Memory B cell (primary cell): ENCODE results near the gene LITAF.
"Not testable (repeated sequence)": the region's sequence is repeated elsewhere in the genome, so short reads cannot be mapped to it uniquely, and the experiment has no call there.

Experiments used
- ATAC-seq: fragments of 150-1000 bp; cut with Tn5 transposase; 2 replicates; pipeline ENCODE4 v1.10.0; 2021; ENCODE audit warnings: low read depth, mild to moderate bottlenecking, moderate library complexity
- DNase-seq, 2 donors: peaks; one replicate each; pipeline ENCODE4 v3.0.0; 2022; ENCODE audit warnings: low spot score in 2 of 2
- H3K27ac Mint-ChIP-seq: one replicate; pipeline ENCODE4 v1.8.0; 2022; ENCODE audit warnings: mild to moderate bottlenecking, moderate library complexity, mixed read lengths
- H3K27me3 Mint-ChIP-seq: one replicate; pipeline ENCODE4 v1.8.0; 2022; ENCODE audit warnings: mixed read lengths
- H3K36me3 Mint-ChIP-seq: one replicate; pipeline ENCODE4 v1.8.0; 2022; ENCODE audit warnings: mild to moderate bottlenecking, mixed read lengths
- H3K4me1 Mint-ChIP-seq: one replicate; pipeline ENCODE4 v1.8.0; 2022; ENCODE audit warnings: mixed read lengths
- H3K4me3 Mint-ChIP-seq: one replicate; pipeline ENCODE4 v1.8.0; 2022; ENCODE audit warnings: mild to moderate bottlenecking, moderate library complexity, mixed read lengths
- H3K9me3 Mint-ChIP-seq: one replicate; pipeline ENCODE4 v1.8.0; 2022; ENCODE audit warnings: mixed read lengths

The LITAF gene

GRCh38 chr16:11583889-11584565 is 2.7 kb downstream of the LITAF start:
- no peaks in the 10 kb centered on the region for H3K9me3 Mint-ChIP-seq
- H3K27ac Mint-ChIP-seq, result peak overlapping the region; percentile 91
- DNase-seq (peak in 1 of 2 donors; percentile 29), ATAC-seq (peak; percentile 28)
- peak overlapping the region; percentile 93 for H3K4me3 Mint-ChIP-seq
- H3K4me1 Mint-ChIP-seq, result peaks cover 55% of the 10 kb centered on the region
- H3K27me3 Mint-ChIP-seq, result no peaks in the 10 kb centered on the region
- peaks cover 5% of the 10 kb centered on the region for H3K36me3 Mint-ChIP-seq

GRCh38 chr16:11583166-11583565 is 3.6 kb downstream of the LITAF start:
- Mint-ChIP-seq H3K27me3 (no peaks in the 10 kb centered on the region), H3K4me3 (peak overlapping the region; percentile 11), H3K27ac (peak overlapping the region; percentile 83), H3K36me3 (peaks cover 9% of the 10 kb centered on the region), H3K4me1 (peaks cover 59% of the 10 kb centered on the region), H3K9me3 (no peaks in the 10 kb centered on the region)
- ATAC-seq, result no peak
- no peak for DNase-seq

- DNase-seq, result no peak
- Mint-ChIP-seq H3K27me3 (no peaks in the 10 kb centered on the region), H3K36me3 (peaks cover 11% of the 10 kb centered on the region), H3K4me1 (peaks cover 57% of the 10 kb centered on the region), H3K9me3 (no peaks in the 10 kb centered on the region), H3K27ac (peak overlapping the region; percentile 83), H3K4me3 (peak overlapping the region; percentile 10)
- ATAC-seq, result no peak
Measured at GRCh38 chr16:11582157-11582814, 4.4 kb downstream of the LITAF start.

GRCh38 chr16:11581678-11582077 is 5.0 kb downstream of the LITAF start:
- H3K4me3 Mint-ChIP-seq, result peak overlapping the region; percentile 10
- no peak for DNase-seq
- H3K36me3 Mint-ChIP-seq, result peaks cover 10% of the 10 kb centered on the region
- no peaks in the 10 kb centered on the region for H3K9me3 Mint-ChIP-seq
- peak overlapping the region; percentile 83 for H3K27ac Mint-ChIP-seq
- peaks cover 59% of the 10 kb centered on the region for H3K4me1 Mint-ChIP-seq
- ATAC-seq, result no peak
- no peaks in the 10 kb centered on the region for H3K27me3 Mint-ChIP-seq

- no peak for DNase-seq
- no peak for ATAC-seq
- peaks cover 10% of the 10 kb centered on the region for H3K36me3 Mint-ChIP-seq
- no peaks in the 10 kb centered on the region for H3K9me3 Mint-ChIP-seq
- H3K27ac Mint-ChIP-seq, result peak overlapping the region; percentile 83
- H3K4me1 Mint-ChIP-seq, result peaks cover 57% of the 10 kb centered on the region
- no peaks in the 10 kb centered on the region for H3K27me3 Mint-ChIP-seq
- peak overlapping the region; percentile 3 for H3K4me3 Mint-ChIP-seq
Measured at GRCh38 chr16:11580451-11581086, 6.2 kb downstream of the LITAF start.

GRCh38 chr16:11577290-11577660 is 9.4 kb downstream of the LITAF start:
- ATAC-seq, DNase-seq, H3K27me3 Mint-ChIP-seq, H3K9me3 Mint-ChIP-seq: not testable (repeated sequence)
- peak overlapping the region; percentile 57 for H3K4me3 Mint-ChIP-seq
- H3K4me1 Mint-ChIP-seq, result peaks cover 49% of the 10 kb centered on the region
- H3K27ac Mint-ChIP-seq, result peak overlapping the region; percentile 86
- H3K36me3 Mint-ChIP-seq, result peaks cover 12% of the 10 kb centered on the region

- peak overlapping the region; percentile 86 for H3K27ac Mint-ChIP-seq
- H3K4me3 Mint-ChIP-seq, result peak overlapping the region; percentile 57
Measured at GRCh38 chr16:11576427-11577289, 10.1 kb downstream of the LITAF start.

GRCh38 chr16:11575223-11575589 is 11.5 kb downstream of the LITAF start:
- Mint-ChIP-seq H3K36me3 (peaks cover 16% of the 10 kb centered on the region), H3K4me3 (peak overlapping the region; percentile 16), H3K9me3 (no peaks in the 10 kb centered on the region), H3K27me3 (no peaks in the 10 kb centered on the region), H3K4me1 (peaks cover 46% of the 10 kb centered on the region), H3K27ac (peak overlapping the region; percentile 61)
- ATAC-seq (no peak), DNase-seq (no peak)

More at GRCh38 chr16:11576427-11577289, 10.1 kb downstream of the LITAF start:
- no peaks in the 10 kb centered on the region for H3K9me3 Mint-ChIP-seq
- H3K27me3 Mint-ChIP-seq, result no peaks in the 10 kb centered on the region
- ATAC-seq (peak; percentile 71), DNase-seq (peak; percentile 33 to 53)
- peaks cover 47% of the 10 kb centered on the region for H3K4me1 Mint-ChIP-seq
- H3K36me3 Mint-ChIP-seq, result peaks cover 16% of the 10 kb centered on the region

GRCh38 chr16:11572301-11572995 is 14.3 kb downstream of the LITAF start:
- ATAC-seq (peak; percentile 72), DNase-seq (peak; percentile 55 to 58)
- Mint-ChIP-seq H3K36me3 (peaks cover 12% of the 10 kb centered on the region), H3K27ac (peak overlapping the region; percentile 98), H3K4me3 (peak overlapping the region; percentile 68), H3K4me1 (peaks cover 39% of the 10 kb centered on the region), H3K27me3 (no peaks in the 10 kb centered on the region), H3K9me3 (no peaks in the 10 kb centered on the region)

GRCh38 chr16:11571549-11571948 is 15.2 kb downstream of the LITAF start:
- Mint-ChIP-seq H3K27ac (peak overlapping the region; percentile 98), H3K9me3 (no peaks in the 10 kb centered on the region), H3K36me3 (peaks cover 18% of the 10 kb centered on the region), H3K4me1 (peaks cover 37% of the 10 kb centered on the region), H3K4me3 (no peak overlapping the region), H3K27me3 (no peaks in the 10 kb centered on the region)
- DNase-seq (no peak), ATAC-seq (no peak)

- Mint-ChIP-seq H3K4me3 (no peak overlapping the region), H3K36me3 (peaks cover 25% of the 10 kb centered on the region), H3K27ac (peak overlapping the region; percentile 98), H3K9me3 (no peaks in the 10 kb centered on the region), H3K4me1 (peaks cover 38% of the 10 kb centered on the region), H3K27me3 (no peaks in the 10 kb centered on the region)
- DNase-seq (no peak), ATAC-seq (no peak)
Measured at GRCh38 chr16:11570806-11571205, 15.9 kb downstream of the LITAF start.

GRCh38 chr16:11570258-11570657 is 16.5 kb downstream of the LITAF start:
- Mint-ChIP-seq H3K4me3 (no peak overlapping the region), H3K27me3 (no peaks in the 10 kb centered on the region), H3K27ac (peak overlapping the region; percentile 98), H3K36me3 (peaks cover 27% of the 10 kb centered on the region), H3K9me3 (no peaks in the 10 kb centered on the region), H3K4me1 (peaks cover 41% of the 10 kb centered on the region)
- DNase-seq (no peak), ATAC-seq (no peak)

GRCh38 chr16:11566398-11566797 is 20.3 kb downstream of the LITAF start:
- no peak for ATAC-seq
- Mint-ChIP-seq H3K9me3 (no peaks in the 10 kb centered on the region), H3K27me3 (no peaks in the 10 kb centered on the region), H3K27ac (peak overlapping the region; percentile 84), H3K4me3 (no peak overlapping the region), H3K36me3 (peaks cover 24% of the 10 kb centered on the region), H3K4me1 (peaks cover 25% of the 10 kb centered on the region)
- DNase-seq, result no peak
